ENCODE data around the gene PLEKHH1.
A peak's percentile ranks its signal among the peaks of the same experiment; 100 is the strongest.

The PLEKHH1 gene

DNA sequence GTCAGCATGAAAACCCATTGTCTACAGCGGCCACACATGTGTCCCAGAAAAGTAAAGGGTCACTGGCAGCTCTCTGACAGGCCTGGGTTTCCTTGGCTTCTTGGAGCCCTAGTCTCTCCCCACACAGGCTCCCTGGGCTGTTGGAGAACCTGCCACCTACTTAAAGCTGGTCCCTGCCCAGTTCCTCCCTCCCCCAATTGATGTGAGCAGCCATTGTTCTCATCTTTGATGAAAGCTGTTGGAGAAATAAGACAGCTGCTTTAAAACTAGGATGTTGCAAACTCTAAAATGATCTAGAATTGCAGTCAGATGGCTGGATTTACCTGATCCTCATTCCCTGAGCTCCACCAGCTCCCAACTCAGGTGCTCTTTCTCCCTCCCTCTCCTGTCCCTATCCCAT is 4.8 kb upstream of the PLEKHH1 start:
- TF ChIP-seq CTCF (conservative IDR thresholded peaks at IDR 0.05; ENCODE audit: low read depth, low read length): no peak
- H3K4me2 ChIP-seq: no peak overlapping the region
- H3K4me3 ChIP-seq (IDR thresholded peaks at IDR 0.05; ENCODE audit: insufficient read depth, low read depth, low read length): no peak overlapping the region
- peaks cover 10% of the 10 kb centered on the region for H3K4me1 ChIP-seq (ENCODE audit: low read depth, poor library complexity, severe bottlenecking)
- no peaks in the 10 kb centered on the region for H3K79me2 ChIP-seq (ENCODE audit: insufficient read depth, low read depth)
- H2AFZ ChIP-seq (ENCODE audit: low read depth): no peak overlapping the region
- no peaks in the 10 kb centered on the region for H3K36me3 ChIP-seq (ENCODE audit: insufficient read depth)
- H3K27ac ChIP-seq: no peak overlapping the region
- no peak overlapping the region for H3K9ac ChIP-seq
- no peaks in the 10 kb centered on the region for H3K27me3 ChIP-seq (ENCODE audit: insufficient read depth, low read depth)
- no peaks in the 10 kb centered on the region for H4K20me1 ChIP-seq (ENCODE audit: insufficient read depth)

DNA sequence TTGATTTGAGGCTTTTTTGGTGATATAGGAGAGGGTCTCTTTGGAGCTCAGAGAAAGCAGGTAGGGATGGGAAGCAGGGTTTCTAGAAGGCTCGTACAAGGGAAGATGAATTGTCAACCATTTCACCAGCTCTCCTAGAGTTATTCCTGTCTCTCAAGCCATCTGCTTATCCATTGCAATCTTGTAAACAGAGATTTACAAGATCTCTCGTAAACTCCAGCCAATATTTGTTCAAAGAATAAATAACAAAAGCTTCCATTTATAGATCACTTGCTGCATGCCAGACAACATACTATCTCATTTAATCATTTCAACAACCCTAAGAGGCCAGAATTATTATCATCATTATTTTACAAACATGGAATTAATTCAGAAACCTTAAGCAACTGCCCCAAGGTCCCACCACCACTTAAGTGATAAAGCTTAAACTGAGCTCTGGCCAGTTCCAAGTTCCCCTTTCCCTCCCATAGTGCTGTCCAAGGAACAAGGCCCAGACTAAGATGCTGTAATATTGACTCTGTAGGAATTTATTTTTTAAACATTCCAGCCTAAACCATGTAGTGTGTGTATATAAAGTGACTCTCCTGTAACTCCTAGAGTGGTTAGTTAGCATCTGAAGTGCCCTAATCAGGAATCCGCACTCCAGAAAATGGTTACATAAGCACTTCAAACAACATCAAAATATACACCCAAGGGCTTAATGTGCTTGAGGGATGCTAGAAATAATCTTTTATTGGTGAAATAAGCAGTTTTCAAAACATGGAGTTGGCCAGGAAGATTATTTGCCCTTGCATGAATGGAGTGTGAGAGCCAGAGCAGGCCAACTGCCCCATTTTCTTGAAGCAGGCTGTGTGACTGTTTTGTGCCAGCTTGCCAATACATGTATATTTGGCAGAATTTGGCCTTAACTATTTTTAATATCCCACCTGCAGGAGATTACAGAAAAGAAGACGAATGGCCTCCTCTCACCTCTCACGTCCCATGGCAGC is 2.8 kb upstream of the PLEKHH1 start:
- H3K4me2 ChIP-seq: no peak overlapping the region
- no peak for TF ChIP-seq CTCF (conservative IDR thresholded peaks at IDR 0.05; ENCODE audit: low read depth, low read length)

DNA sequence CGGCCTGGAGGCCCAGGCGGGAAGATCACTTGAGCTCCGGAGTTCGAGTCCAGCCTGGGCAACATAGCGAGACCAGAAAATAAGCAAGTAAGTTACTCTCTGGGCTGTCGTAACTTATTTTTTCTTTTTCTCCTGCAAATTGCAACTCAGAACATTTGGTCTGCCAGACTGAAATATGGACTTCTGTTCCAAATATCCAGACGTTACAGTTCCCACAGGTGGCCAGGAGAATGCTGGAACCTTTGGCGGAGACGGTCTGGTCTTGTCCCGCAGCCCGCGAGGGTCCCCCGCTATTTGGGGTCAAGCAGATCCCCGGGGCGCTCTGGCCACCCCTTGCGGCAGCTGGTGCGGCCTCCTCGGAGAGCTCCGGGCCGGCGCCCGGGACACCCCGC is 488 bp upstream of the PLEKHH1 start:
- Histone ChIP-seq H3K4me1 (ENCODE audit: low read depth, poor library complexity, severe bottlenecking) (no peaks in the 10 kb centered on the region), H3K79me2 (ENCODE audit: insufficient read depth, low read depth) (no peaks in the 10 kb centered on the region), H3K9ac (no peak overlapping the region), H2AFZ (ENCODE audit: low read depth) (peak overlapping the region; percentile 38; the same call in 1 of the 2 replicates), H3K4me2 (peak overlapping the region; percentile 17; the same call in 1 of the 2 replicates), H4K20me1 (ENCODE audit: insufficient read depth) (no peaks in the 10 kb centered on the region), H3K27ac (no peak overlapping the region), H3K4me3 (IDR thresholded peaks at IDR 0.05; ENCODE audit: insufficient read depth, low read depth, low read length) (no peak overlapping the region), H3K27me3 (ENCODE audit: insufficient read depth, low read depth) (no peaks in the 10 kb centered on the region), H3K36me3 (ENCODE audit: insufficient read depth) (no peaks in the 10 kb centered on the region)
- no peak for TF ChIP-seq CTCF (conservative IDR thresholded peaks at IDR 0.05; ENCODE audit: low read depth, low read length)

More for the DNA sequence above, 2.8 kb upstream of the PLEKHH1 start:
- Histone ChIP-seq H3K36me3 (ENCODE audit: insufficient read depth) (no peaks in the 10 kb centered on the region), H3K27me3 (ENCODE audit: insufficient read depth, low read depth) (no peaks in the 10 kb centered on the region), H3K4me3 (IDR thresholded peaks at IDR 0.05; ENCODE audit: insufficient read depth, low read depth, low read length) (no peak overlapping the region), H3K79me2 (ENCODE audit: insufficient read depth, low read depth) (no peaks in the 10 kb centered on the region), H3K27ac (no peak overlapping the region), H3K9ac (no peak overlapping the region), H4K20me1 (ENCODE audit: insufficient read depth) (no peaks in the 10 kb centered on the region), H3K4me1 (ENCODE audit: low read depth, poor library complexity, severe bottlenecking) (no peaks in the 10 kb centered on the region), H2AFZ (ENCODE audit: low read depth) (no peak overlapping the region)

- H3K79me2 ChIP-seq (ENCODE audit: insufficient read depth, low read depth): no peaks in the 10 kb centered on the region
- TF ChIP-seq CTCF (conservative IDR thresholded peaks at IDR 0.05; ENCODE audit: low read depth, low read length): no peak
- no peak overlapping the region for H2AFZ ChIP-seq (ENCODE audit: low read depth)
- no peak overlapping the region for H3K4me2 ChIP-seq
- no peaks in the 10 kb centered on the region for H3K4me1 ChIP-seq (ENCODE audit: low read depth, poor library complexity, severe bottlenecking)
- H3K27ac ChIP-seq: no peak overlapping the region
- H3K27me3 ChIP-seq (ENCODE audit: insufficient read depth, low read depth): no peaks in the 10 kb centered on the region
- no peak overlapping the region for H3K9ac ChIP-seq
- H4K20me1 ChIP-seq (ENCODE audit: insufficient read depth): no peaks in the 10 kb centered on the region
- no peaks in the 10 kb centered on the region for H3K36me3 ChIP-seq (ENCODE audit: insufficient read depth)
- H3K4me3 ChIP-seq (IDR thresholded peaks at IDR 0.05; ENCODE audit: insufficient read depth, low read depth, low read length): no peak overlapping the region
Observed at GRCh38 chr14:67533754-67534085, 630 bp downstream of the PLEKHH1 start.

Measured in KMS-11 (cell line).